ENCODE data around the gene FBXW7.
A peak's percentile ranks its signal among the peaks of the same experiment; 100 is the strongest.

FBXW7 gene

GRCh38 chr4:152374606-152375285 lies 161.1 kb downstream of the FBXW7 start:
- H3K27me3 Mint-ChIP-seq, result no peaks in the 10 kb centered on the region
- no peak overlapping the region for H3K27ac Mint-ChIP-seq
- no peak overlapping the region for H3K4me3 Mint-ChIP-seq
- no peaks in the 10 kb centered on the region for H3K9me3 Mint-ChIP-seq (ENCODE audit: low read depth)
- peaks cover 4% of the 10 kb centered on the region for H3K36me3 Mint-ChIP-seq
- H3K4me1 Mint-ChIP-seq (ENCODE audit: low read depth), result peaks cover 8% of the 10 kb centered on the region

GRCh38 chr4:152374153-152374552 lies 161.7 kb downstream of the FBXW7 start:
- H3K27me3 Mint-ChIP-seq, result no peaks in the 10 kb centered on the region
- no peak overlapping the region for H3K4me3 Mint-ChIP-seq
- H3K9me3 Mint-ChIP-seq (ENCODE audit: low read depth), result no peaks in the 10 kb centered on the region
- no peak overlapping the region for H3K27ac Mint-ChIP-seq
- H3K36me3 Mint-ChIP-seq, result peaks cover 4% of the 10 kb centered on the region
- peaks cover 13% of the 10 kb centered on the region for H3K4me1 Mint-ChIP-seq (ENCODE audit: low read depth)

DNA sequence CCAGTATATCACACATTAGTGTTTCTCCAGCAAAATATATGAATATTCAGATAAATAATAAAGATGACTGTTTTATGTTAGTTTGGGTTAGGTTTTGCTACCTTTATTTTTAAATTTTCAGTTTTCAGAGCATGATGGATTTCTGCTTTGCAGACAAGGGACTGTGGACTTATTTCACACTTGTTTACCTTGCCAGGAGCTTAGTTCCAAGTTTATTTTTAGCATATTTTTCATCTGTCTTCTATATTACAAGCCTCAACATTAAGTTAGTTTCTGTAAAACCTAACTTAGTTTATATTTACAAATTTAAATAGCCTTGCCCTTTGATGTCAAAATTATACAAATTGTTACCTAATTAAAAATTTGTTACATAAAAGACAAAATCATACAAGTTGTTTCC lies 163.4 kb downstream of the FBXW7 start:
- no peaks in the 10 kb centered on the region for H3K36me3 Mint-ChIP-seq
- no peak overlapping the region for H3K27ac Mint-ChIP-seq
- peaks cover 15% of the 10 kb centered on the region for H3K4me1 Mint-ChIP-seq (ENCODE audit: low read depth)
- no peaks in the 10 kb centered on the region for H3K9me3 Mint-ChIP-seq (ENCODE audit: low read depth)
- no peaks in the 10 kb centered on the region for H3K27me3 Mint-ChIP-seq
- H3K4me3 Mint-ChIP-seq, result no peak overlapping the region

- H3K4me3 Mint-ChIP-seq, result no peak overlapping the region
- H3K36me3 Mint-ChIP-seq, result peaks cover 9% of the 10 kb centered on the region
- H3K27me3 Mint-ChIP-seq, result no peaks in the 10 kb centered on the region
- H3K9me3 Mint-ChIP-seq (ENCODE audit: low read depth), result no peaks in the 10 kb centered on the region
- peaks cover 15% of the 10 kb centered on the region for H3K4me1 Mint-ChIP-seq (ENCODE audit: low read depth)
- no peak overlapping the region for H3K27ac Mint-ChIP-seq
These were observed 166.0 kb downstream of the FBXW7 start for GRCh38 chr4:152369902-152370295.

GRCh38 chr4:152369203-152369901 lies 166.5 kb downstream of the FBXW7 start:
- H3K4me1 Mint-ChIP-seq (ENCODE audit: low read depth), result peaks cover 12% of the 10 kb centered on the region
- H3K9me3 Mint-ChIP-seq (ENCODE audit: low read depth), result no peaks in the 10 kb centered on the region
- H3K27ac Mint-ChIP-seq, result no peak overlapping the region
- no peak overlapping the region for H3K4me3 Mint-ChIP-seq
- no peaks in the 10 kb centered on the region for H3K27me3 Mint-ChIP-seq
- peaks cover 10% of the 10 kb centered on the region for H3K36me3 Mint-ChIP-seq

- Mint-ChIP-seq H3K4me1 (ENCODE audit: low read depth) (peaks cover 14% of the 10 kb centered on the region), H3K9me3 (ENCODE audit: low read depth) (no peaks in the 10 kb centered on the region), H3K27ac (no peak overlapping the region), H3K4me3 (no peak overlapping the region), H3K27me3 (no peaks in the 10 kb centered on the region), H3K36me3 (peaks cover 12% of the 10 kb centered on the region)
These were observed 167.9 kb downstream of the FBXW7 start for GRCh38 chr4:152368001-152368400.

DNA sequence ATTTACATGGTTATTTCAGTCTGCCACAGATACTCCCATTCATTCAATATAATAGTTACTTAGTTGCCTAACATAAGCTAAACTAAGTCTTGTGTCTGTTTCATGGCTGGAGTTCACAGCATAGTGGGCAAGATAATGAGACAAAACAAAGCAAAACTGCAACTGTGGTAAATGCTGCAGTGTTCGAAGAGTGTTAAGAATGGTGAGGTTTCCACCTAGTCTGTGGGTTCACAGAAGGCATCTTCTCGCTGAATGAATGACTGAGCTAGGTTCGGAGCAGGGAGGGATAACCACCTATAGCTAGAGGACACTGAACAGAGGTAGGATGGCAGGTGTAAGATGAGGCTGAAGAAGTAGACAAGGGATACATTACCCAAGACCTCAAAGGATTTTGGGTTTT lies 171.0 kb downstream of the FBXW7 start:
- no peak overlapping the region for H3K4me3 Mint-ChIP-seq
- H3K9me3 Mint-ChIP-seq (ENCODE audit: low read depth), result no peaks in the 10 kb centered on the region
- H3K36me3 Mint-ChIP-seq, result peaks cover 12% of the 10 kb centered on the region
- no peaks in the 10 kb centered on the region for H3K27me3 Mint-ChIP-seq
- peaks cover 14% of the 10 kb centered on the region for H3K4me1 Mint-ChIP-seq (ENCODE audit: low read depth)
- no peak overlapping the region for H3K27ac Mint-ChIP-seq

- no peaks in the 10 kb centered on the region for H3K9me3 Mint-ChIP-seq (ENCODE audit: low read depth)
- no peaks in the 10 kb centered on the region for H3K27me3 Mint-ChIP-seq
- H3K27ac Mint-ChIP-seq, result no peak overlapping the region
- H3K36me3 Mint-ChIP-seq, result peaks cover 12% of the 10 kb centered on the region
- no peak overlapping the region for H3K4me3 Mint-ChIP-seq
- peaks cover 10% of the 10 kb centered on the region for H3K4me1 Mint-ChIP-seq (ENCODE audit: low read depth)
These were observed 171.5 kb downstream of the FBXW7 start for GRCh38 chr4:152364383-152364782.

DNA sequence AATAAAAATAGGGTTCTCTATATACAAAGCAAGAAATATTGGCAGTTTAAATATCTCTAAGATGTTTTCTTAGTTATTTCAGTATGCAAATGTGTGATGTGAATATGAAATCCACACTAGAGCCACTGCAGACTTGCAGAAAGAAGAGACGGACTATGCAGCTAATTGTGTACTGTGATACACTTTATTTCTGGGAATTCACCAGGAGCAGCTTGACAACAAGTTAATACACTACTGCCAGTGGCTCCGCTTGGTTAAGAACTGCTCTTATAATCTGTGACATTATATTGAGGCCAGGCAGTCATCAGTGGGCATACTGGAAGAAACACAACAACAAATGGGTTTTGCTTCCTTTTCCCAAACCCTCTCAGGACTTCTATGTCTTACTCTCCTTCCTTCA lies 172.0 kb downstream of the FBXW7 start:
- Mint-ChIP-seq H3K27me3 (no peaks in the 10 kb centered on the region), H3K4me1 (ENCODE audit: low read depth) (peaks cover 7% of the 10 kb centered on the region), H3K27ac (no peak overlapping the region), H3K36me3 (peaks cover 12% of the 10 kb centered on the region), H3K4me3 (no peak overlapping the region), H3K9me3 (ENCODE audit: low read depth) (no peaks in the 10 kb centered on the region)

DNA sequence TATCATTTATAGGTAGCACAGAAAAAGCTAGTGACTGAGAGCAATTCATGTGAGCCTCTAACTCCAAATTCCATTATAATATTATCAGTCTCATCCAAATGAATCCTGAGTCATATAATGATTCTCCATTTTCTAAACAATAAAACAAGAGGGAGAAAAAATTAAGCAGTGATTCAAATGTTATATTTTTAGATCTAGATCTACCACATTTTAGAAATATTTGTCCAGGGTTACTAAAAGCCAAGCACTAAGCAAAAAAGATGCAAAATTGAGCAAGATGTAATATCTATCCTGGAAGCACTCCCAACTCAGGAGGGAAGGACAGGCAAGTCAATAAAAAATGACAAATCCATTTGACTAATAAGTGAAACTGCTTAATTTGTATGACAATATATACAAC lies 172.8 kb downstream of the FBXW7 start:
- Mint-ChIP-seq H3K9me3 (ENCODE audit: low read depth) (no peaks in the 10 kb centered on the region), H3K4me1 (ENCODE audit: low read depth) (peaks cover 8% of the 10 kb centered on the region), H3K27me3 (no peaks in the 10 kb centered on the region), H3K36me3 (peaks cover 12% of the 10 kb centered on the region), H3K27ac (no peak overlapping the region), H3K4me3 (no peak overlapping the region)

GRCh38 chr4:152360045-152360410 lies 175.9 kb downstream of the FBXW7 start:
- Mint-ChIP-seq H3K27ac (no peak overlapping the region), H3K36me3 (peaks cover 5% of the 10 kb centered on the region), H3K9me3 (ENCODE audit: low read depth) (no peaks in the 10 kb centered on the region), H3K4me3 (no peak overlapping the region), H3K27me3 (no peaks in the 10 kb centered on the region), H3K4me1 (ENCODE audit: low read depth) (peaks cover 11% of the 10 kb centered on the region)

DNA sequence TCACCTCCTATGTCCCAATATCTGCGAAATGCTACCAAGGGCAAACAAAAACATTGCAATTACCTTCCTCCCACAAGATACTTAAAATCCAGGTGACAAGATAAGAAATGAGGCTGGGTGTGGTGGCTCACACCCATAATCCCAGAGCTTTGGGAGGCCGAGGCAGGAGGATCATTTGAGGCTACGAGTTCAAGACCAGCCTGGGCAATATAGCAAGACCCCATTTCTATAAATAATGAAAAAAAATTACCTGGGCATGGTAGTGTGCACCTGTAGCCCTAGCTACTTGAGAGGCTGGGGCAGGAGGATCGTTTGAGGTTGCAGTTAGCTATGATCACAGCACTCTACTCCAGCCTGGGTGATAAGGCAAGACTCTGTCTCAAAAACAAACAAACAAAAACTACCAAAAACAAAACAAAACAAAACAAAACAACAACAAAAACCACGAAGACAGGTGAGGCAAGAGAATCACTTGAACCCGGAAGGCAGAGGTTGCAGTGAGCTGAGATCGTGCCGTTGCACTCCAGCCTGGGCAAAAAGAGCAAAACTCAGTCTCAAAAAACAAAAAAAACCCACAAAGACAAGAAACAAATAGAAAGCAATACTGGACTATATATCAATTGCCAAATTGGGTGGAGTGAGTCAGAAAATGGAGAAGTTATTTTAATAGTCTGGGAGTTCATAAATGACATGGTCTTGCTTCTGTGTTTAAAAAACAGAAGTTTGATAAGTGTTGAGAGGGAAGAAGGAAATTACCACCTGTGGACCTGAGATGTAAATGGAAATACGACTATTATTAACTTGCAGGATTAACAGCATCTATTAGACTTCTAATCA lies 176.5 kb downstream of the FBXW7 start:
- Mint-ChIP-seq H3K4me1 (ENCODE audit: low read depth) (peaks cover 15% of the 10 kb centered on the region), H3K36me3 (peaks cover 2% of the 10 kb centered on the region), H3K4me3 (no peak overlapping the region), H3K27ac (no peak overlapping the region), H3K27me3 (no peaks in the 10 kb centered on the region), H3K9me3 (ENCODE audit: low read depth) (no peaks in the 10 kb centered on the region)

- peaks cover 33% of the 10 kb centered on the region for H3K4me1 Mint-ChIP-seq (ENCODE audit: low read depth)
- H3K36me3 Mint-ChIP-seq, result no peaks in the 10 kb centered on the region
- H3K27ac Mint-ChIP-seq, result no peak overlapping the region
- no peaks in the 10 kb centered on the region for H3K9me3 Mint-ChIP-seq (ENCODE audit: low read depth)
- no peak overlapping the region for H3K4me3 Mint-ChIP-seq
- H3K27me3 Mint-ChIP-seq, result no peaks in the 10 kb centered on the region
These were observed 178.7 kb downstream of the FBXW7 start for GRCh38 chr4:152357206-152357605.

DNA sequence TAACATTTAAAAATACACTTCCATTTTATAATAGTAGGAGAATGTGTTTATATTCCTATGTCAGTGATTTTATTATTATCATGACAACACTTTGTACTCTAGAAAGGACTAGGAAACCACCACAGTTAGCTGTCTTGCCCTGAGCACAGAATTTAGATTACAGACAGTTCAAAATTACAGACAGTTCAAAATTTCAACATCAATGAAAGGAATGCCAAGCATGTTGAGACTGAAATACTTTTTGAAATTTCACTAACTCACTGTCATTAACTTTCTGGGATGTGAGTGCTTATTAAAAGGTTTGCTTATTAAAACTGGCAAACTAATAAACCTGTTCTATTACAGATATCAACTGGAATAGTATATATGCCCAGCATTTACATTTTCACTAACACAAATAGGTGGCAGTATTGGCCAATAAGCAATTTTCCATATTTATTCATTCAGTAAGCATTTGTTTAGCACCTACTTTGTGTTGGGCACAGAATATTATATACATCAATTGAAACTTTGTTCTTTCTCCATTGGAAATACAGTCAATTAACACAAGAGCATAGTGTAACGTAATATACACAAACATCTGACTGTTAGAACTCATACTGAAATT lies 179.4 kb downstream of the FBXW7 start:
- Mint-ChIP-seq H3K9me3 (ENCODE audit: low read depth) (no peaks in the 10 kb centered on the region), H3K4me1 (ENCODE audit: low read depth) (peaks cover 34% of the 10 kb centered on the region), H3K4me3 (no peak overlapping the region), H3K27me3 (no peaks in the 10 kb centered on the region), H3K27ac (no peak overlapping the region), H3K36me3 (no peaks in the 10 kb centered on the region)

DNA sequence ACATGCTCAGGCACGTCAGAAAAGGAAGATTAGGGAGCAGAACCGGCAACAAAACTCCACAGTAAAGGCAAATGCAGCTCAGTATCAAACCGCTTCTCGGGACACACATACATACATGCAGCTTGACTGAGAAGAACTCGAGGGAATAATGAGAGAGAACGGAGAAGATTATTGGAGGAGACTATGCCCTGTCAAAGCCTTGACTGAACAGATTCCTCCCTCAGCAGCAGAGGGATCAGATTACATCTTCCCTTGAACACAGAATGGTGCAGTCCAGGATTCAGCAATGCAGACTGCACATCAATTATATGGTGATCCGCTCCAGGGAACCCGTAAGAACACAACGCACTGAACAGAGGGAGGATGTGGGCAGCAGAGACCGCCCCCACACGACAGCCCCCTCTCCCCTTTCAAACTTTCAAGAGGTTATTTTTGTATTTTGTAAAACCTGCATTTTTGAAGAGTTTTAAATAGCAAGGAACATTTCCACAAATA lies 183.2 kb downstream of the FBXW7 start:
- peak overlapping the region; percentile 11 for H3K27ac Mint-ChIP-seq

More for the DNA sequence above, 183.2 kb downstream of the FBXW7 start:
- Mint-ChIP-seq H3K27me3 (no peaks in the 10 kb centered on the region), H3K4me1 (ENCODE audit: low read depth) (peaks cover 30% of the 10 kb centered on the region), H3K4me3 (peak overlapping the region; percentile 48), H3K36me3 (no peaks in the 10 kb centered on the region), H3K9me3 (ENCODE audit: low read depth) (no peaks in the 10 kb centered on the region)
